Activated T-cell treated with anti-CD3 and anti-CD28 coated beads, Interleukin-2, amount 50 U/mL, for 72 hours (primary cell): Measurements from ENCODE around the gene MAFG. TPM values are rescaled to one million over a fixed set of nuclear protein-coding genes. Genes with fewer than 3 reads are reported as not detected.

ENCODE experiments used
- ATAC-seq, 2 donors: fragments of 150-1000 bp; cut with Tn5 transposase; replicated peaks in 1 of 2; 2 replicates each; pipeline ENCODE4 v1.10.0; 2021; ENCODE audit warnings: moderate library complexity in 2 of 2, mild to moderate bottlenecking in 1 of 2
- DNase-seq, 2 donors: peaks; one replicate each; pipeline ENCODE4 v3.0.0; 2021 to 2022; ENCODE audit warnings: mixed read lengths in 1 of 2
- H3K27ac Mint-ChIP-seq: one replicate; pipeline ENCODE4 v1.8.0; 2022; ENCODE audit warnings: mild to moderate bottlenecking, moderate library complexity, mixed read lengths
- H3K27me3 Mint-ChIP-seq: one replicate; pipeline ENCODE4 v1.8.0; 2022; ENCODE audit warnings: low read depth, mixed read lengths
- H3K36me3 Mint-ChIP-seq, 2 donors: one replicate each; pipeline ENCODE4 v1.8.0; 2022; ENCODE audit warnings: mixed read lengths in 2 of 2, mild to moderate bottlenecking in 1 of 2; ENCODE audit not compliant: insufficient read depth in 2 of 2
- H3K4me1 Mint-ChIP-seq: one replicate; pipeline ENCODE4 v1.8.0; 2022; ENCODE audit warnings: low read depth, mixed read lengths
- H3K4me3 Mint-ChIP-seq, 2 donors: one replicate each; pipeline ENCODE4 v1.8.0; 2022; ENCODE audit warnings: mild to moderate bottlenecking in 2 of 2, mixed read lengths in 2 of 2, moderate library complexity in 2 of 2
- H3K9me3 Mint-ChIP-seq, 2 donors: one replicate each; pipeline ENCODE4 v1.8.0; 2022; ENCODE audit warnings: mixed read lengths in 2 of 2
- total RNA-seq, 2 donors: library from RNA; stranded (reverse); gene quantifications; one replicate each; pipeline ENCODE4 v1.2.3, GENCODE V29; 2022

MAFG gene
- total RNA-seq: 10 to 100 TPM; 41.5 to 44.7 TPM

DNA sequence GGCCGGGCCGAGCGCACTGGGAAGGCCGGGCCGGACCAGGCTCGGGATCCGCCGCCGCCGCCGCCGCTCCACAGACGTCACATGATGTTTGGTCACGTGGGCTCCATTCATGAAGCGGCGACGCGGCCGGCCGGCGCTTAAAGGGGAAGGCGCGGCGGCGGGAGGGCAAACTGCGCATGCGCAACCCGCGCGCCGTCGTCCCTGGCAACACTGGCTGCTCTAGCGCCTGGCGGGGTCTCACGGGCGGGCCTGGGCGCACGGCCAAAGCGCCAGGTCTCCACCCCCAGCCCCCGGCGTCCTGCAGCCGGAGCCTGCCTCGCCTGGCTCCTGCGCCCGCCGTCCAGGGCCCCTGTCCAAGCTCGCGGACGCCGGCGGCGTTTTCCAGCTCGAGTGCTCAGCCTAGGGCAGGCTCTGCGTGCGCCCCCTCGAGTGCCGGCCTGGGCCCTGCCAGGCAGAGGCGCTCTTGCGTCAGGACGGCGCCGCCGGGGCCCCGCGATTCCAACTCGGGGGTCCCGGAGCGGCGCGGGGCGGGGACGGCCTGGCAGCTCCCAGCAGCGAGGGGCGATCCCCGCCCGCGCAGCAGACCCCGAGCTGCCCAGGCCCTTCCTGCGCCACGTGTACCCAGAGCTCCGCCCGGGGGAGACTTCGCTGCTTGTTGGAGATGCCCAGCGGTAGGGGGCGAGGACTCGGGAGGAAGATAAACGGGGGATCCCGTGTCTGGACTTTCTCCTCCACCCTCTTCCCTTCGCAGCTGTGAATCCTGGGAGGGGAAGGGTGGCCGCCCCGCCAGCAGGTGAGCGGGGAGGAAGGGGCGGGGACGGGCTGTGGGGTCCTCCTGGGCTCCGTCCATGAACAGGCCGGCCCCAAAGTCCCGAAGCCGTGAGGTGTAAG, at the start of gene MAFG:
Gene MAFG, minus strand, starts transcription at position 83 of the 891 bp plus-strand sequence. CDS start 4,550 bp downstream, outside the sequence.
- Mint-ChIP-seq H3K9me3 (no peaks in the 10 kb centered on the region), H3K4me1 (peaks cover 44% of the 10 kb centered on the region), H3K27me3 (no peaks in the 10 kb centered on the region), H3K4me3 (peak within 1 kb of the TSS; percentile 95 to 97), H3K36me3 (peaks cover under 1 to 2% of the 10 kb centered on the region in 2 donors), H3K27ac (peak within 1 kb of the TSS; percentile 92)
- ATAC-seq (peak; percentile 74 to 78), DNase-seq (peak; percentile 91 to 93)

DNA sequence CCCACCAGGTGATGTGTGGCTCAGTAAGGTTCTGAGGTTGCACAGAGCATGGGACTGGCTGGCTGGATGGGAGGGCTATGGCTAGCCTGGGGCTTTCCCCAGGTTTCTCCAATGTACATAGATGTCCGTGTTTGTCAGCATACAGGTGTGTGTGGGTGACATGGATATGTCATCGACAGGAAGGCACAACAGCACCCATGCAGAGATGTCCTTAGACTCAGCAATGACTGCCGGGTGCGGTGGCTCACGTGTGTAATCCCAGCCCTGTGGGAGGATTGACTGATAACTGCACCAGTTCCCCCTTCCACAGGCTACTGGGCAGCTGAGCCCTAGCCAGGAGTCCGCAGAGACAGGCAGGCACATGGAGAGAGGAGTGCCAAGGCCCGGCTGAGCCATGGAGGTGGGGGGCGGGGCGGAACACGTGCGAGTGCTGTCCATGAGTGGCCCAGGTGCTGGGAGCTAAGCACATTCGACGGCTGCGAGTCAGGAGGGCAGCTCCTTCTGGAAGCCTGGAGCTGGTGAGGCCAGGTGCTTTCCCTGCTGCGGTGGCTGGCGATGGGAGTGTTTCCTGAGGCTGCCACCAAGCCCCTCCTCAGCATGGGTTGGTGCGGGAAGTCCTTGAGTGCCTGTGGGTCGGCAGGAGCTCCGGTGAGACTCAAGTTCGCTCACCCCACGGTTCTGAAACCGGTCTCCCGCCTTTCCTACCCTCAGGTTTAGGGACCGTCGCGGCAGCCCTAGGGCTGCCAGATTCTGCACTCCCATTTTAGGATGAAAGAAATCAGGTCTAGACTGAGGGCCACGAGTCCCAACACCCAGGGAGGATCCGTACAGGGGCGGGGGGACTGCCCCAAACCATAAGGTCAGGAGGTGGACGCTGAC, 49.0 kb upstream of the MAFG start:
- peak in 1 of 2 donors; percentile 27 for DNase-seq
- Mint-ChIP-seq H3K27me3 (no peaks in the 10 kb centered on the region), H3K36me3 (peaks cover 0 to 3% of the 10 kb centered on the region in 2 donors), H3K9me3 (peaks cover 0 to 1% of the 10 kb centered on the region in 2 donors), H3K4me1 (peaks cover 40% of the 10 kb centered on the region), H3K4me3 (peak overlapping the region; percentile 96 to 99), H3K27ac (peak overlapping the region; percentile 91)
- ATAC-seq: peak in 1 of 2 donors; percentile 11

DNA sequence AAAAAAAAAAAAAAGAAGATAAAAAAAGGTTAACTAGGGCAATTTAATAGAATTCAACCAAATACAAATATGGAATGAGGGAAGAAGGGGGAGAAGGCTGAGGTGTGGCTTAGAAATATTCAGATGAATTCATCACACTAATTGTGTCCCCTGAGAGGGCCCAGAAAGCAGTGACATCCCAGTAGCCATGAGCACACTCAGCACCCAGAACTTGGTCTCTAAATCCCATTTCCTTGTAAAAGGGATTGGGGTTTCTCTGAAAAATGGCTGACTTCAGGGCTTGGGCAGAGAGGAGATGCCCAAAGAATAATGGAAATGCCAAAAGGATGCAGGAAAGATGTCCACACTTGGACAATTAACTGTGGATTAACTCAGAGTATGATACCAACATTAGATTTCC, 45.9 kb upstream of the MAFG start:
- no peak overlapping the region for H3K4me3 Mint-ChIP-seq
- H3K4me1 Mint-ChIP-seq: peaks cover 17% of the 10 kb centered on the region
- H3K27me3 Mint-ChIP-seq: no peaks in the 10 kb centered on the region
- peaks cover 0 to 1% of the 10 kb centered on the region in 2 donors for H3K9me3 Mint-ChIP-seq
- no peak overlapping the region for H3K27ac Mint-ChIP-seq
- H3K36me3 Mint-ChIP-seq: peaks cover 0 to 3% of the 10 kb centered on the region in 2 donors
- no peak for ATAC-seq
- DNase-seq: no peak

DNA sequence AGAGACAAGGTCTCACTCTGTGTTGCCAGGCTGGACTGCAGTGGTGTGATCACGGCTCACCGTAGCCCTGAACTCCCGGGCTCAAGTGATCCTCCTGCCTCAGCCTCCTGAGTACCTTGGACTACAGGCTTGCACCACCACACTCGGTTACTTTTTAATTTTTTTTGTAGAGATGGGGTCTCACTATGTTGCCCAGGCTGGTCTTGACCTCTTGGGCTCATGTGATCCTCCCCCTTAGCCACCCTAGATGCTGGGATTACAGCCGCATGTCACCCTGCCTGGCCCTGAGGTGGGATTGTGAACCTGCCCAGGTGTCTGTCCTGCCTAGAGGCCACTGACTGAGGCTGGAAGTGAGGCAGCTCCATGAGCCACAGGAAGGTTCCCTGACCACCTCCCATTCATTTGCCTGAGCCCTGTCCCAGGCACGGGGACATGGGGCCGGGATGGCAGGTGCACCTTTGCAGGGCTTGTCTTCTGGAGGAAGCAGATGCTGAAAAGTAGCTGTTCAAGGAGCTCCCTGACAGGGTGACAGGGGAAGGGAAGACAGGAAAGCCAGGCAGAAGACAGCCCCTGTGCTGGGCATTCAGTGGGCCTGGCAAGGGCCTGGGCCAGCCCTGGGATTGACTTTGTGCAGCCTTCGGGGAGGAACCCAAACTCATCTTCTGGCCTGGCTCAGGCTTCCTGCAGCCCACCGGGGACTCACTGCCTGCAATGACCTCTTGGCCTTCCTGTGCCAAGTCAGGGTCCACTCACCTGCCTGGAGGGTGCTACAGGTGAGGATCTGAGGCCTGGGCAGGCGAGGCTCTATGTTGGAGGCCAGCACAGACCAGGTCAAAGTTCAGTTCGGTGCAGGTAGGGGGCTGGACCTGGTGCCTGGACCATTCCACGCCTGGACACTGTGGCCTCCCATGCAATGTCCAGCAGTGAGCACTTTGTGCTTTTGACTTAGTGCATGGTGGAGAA, 41.6 kb upstream of the MAFG start:
- Mint-ChIP-seq H3K9me3 (no peaks in the 10 kb centered on the region), H3K27me3 (no peaks in the 10 kb centered on the region), H3K36me3 (peaks cover 0 to 3% of the 10 kb centered on the region in 2 donors), H3K27ac (no peak overlapping the region), H3K4me1 (peaks cover 11% of the 10 kb centered on the region), H3K4me3 (no peak overlapping the region)
- DNase-seq (no peak), ATAC-seq (no peak)

DNA sequence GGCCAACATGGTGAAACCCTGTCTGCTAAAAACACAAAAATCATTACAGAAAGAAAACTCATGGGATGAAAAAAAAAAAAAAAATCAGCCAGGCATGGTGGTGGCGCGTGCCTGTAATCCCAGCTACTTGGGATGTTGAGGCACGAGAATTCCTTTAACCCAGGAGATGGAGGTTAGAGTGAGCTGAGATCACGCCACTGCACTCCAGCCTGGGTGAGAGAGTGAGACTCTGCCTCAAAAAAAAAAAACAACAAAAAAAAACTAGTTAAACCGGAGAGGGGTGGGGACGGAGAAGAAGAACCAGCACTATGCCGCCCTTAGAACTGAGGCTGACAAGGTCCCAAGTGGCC, 40.8 kb upstream of the MAFG start:
- ATAC-seq: no peak
- Mint-ChIP-seq H3K9me3 (no peaks in the 10 kb centered on the region), H3K36me3 (peaks cover 0 to 3% of the 10 kb centered on the region in 2 donors), H3K27ac (no peak overlapping the region), H3K4me1 (peaks cover 11% of the 10 kb centered on the region), H3K4me3 (peak overlapping the region; percentile 73 to 79), H3K27me3 (no peaks in the 10 kb centered on the region)
- no peak for DNase-seq

DNA sequence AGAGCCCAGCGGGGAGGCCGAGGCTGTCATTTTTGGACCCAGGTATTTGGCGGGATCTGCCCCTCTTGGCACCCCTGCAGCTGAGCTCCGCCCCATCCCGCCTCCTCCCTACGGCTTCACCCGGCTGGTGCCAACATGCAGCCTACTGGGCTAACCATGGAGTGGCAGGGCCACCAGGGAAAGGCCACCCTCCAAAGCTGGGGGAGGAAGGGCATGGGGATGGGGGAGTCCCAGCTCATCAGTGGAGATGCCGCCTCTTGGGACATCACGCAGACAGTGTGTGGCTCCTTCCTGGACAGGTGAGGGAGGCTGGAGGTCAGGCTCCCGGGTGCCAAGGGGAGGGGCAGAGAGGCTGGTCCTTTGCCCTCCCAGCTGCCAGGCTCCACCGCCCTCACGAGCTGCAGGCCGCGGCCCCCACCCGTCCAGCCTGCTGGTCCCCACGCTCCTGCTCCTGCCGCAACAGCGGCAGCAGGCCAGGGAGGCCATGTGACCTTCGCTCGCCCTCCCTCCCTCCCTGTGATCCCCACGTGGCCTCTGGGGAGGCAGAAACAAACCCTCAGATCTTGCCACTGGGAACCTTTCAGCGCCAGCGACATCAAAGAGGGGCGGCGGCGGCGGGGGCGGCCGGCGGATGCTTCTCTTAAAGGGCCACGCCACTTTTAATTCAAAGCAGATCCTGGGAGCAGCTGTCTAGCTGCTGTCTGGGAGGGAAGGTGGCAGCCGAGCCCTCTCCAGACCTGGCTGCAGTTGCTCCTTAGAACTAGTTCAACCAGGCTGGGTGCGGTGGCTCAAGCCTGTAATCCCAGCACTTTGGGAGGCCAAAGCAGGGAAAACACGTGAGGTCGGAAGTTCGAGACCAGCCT, 40.2 kb upstream of the MAFG start:
- H3K27me3 Mint-ChIP-seq: no peaks in the 10 kb centered on the region
- H3K4me3 Mint-ChIP-seq: peak overlapping the region; percentile 73 to 79
- ATAC-seq (peak; percentile 98), DNase-seq (peak; percentile 86 to 90)
- peaks cover 11% of the 10 kb centered on the region for H3K4me1 Mint-ChIP-seq
- H3K27ac Mint-ChIP-seq: no peak overlapping the region
- no peaks in the 10 kb centered on the region for H3K36me3 Mint-ChIP-seq
- H3K9me3 Mint-ChIP-seq: no peaks in the 10 kb centered on the region

DNA sequence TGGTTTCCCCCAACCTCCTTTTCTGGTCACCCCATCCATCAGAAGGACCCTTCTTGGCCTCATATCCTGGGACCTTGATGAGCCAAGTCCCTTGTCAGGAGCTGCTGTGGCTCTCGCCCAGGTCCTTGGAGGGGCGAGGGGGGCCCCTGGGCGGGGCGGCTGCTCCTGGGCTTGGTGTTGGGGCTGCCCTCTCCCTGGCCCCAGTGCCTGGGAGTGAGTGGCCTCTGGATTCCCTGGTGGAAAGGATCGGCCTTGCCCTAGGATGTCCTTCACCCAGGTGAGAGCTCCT, 39.7 kb upstream of the MAFG start:
- H3K4me1 Mint-ChIP-seq: peaks cover 11% of the 10 kb centered on the region
- no peak for DNase-seq
- no peak overlapping the region for H3K27ac Mint-ChIP-seq
- no peaks in the 10 kb centered on the region for H3K36me3 Mint-ChIP-seq
- H3K9me3 Mint-ChIP-seq: no peaks in the 10 kb centered on the region
- H3K27me3 Mint-ChIP-seq: peaks cover 4% of the 10 kb centered on the region
- ATAC-seq: no peak
- peak overlapping the region; percentile 22 to 79 for H3K4me3 Mint-ChIP-seq

DNA sequence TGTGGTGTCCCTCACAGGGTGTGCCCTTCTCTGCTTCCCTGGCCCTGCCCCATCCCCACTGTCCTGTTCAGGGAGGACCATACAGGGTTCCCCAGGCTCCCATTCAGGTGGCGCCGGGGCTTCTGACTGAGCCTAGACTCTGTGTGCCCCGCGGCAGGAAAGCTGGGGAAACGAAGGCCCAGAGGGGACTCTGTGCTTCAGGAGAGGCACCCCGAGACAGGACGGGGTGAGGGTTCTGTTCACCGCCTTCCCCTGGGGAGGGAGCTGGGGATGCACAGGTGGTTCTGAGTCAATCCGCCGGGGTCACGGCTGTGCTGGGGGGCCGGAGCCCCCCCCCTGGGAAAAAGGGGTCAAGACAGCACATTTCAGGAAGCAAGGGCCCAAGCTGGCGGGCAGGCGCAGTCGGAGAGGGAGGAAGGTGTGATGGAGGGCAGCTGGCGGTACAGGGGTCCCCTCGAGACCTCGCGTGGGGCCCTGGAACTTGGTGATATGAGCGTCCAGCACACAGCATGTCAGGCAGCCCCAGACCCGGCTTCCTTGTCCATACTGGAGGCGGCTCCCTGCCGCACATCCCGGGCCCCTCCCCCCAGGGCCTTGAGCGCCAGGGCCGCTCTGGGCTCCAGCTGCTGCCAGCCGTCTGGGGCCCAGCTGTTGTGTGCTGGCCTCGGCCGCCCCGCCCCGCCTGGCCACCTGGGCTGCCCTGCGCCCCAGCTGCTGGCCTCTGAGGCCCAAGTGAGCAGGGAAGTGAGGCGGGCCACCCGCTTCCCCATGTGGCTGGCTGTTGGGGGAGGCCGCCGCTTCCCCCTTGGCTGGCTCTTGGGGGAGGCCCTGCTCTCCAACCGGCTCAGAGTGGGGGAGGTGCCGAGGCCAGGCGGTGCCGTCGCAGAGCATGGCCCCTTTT, 39.1 kb upstream of the MAFG start:
- no peaks in the 10 kb centered on the region for H3K36me3 Mint-ChIP-seq
- ATAC-seq (no peak), DNase-seq (no peak)
- H3K9me3 Mint-ChIP-seq: no peaks in the 10 kb centered on the region
- peak overlapping the region in 1 of 2 donors; percentile 20 for H3K4me3 Mint-ChIP-seq
- H3K27me3 Mint-ChIP-seq: peaks cover 6% of the 10 kb centered on the region
- H3K27ac Mint-ChIP-seq: no peak overlapping the region
- peaks cover 11% of the 10 kb centered on the region for H3K4me1 Mint-ChIP-seq

DNA sequence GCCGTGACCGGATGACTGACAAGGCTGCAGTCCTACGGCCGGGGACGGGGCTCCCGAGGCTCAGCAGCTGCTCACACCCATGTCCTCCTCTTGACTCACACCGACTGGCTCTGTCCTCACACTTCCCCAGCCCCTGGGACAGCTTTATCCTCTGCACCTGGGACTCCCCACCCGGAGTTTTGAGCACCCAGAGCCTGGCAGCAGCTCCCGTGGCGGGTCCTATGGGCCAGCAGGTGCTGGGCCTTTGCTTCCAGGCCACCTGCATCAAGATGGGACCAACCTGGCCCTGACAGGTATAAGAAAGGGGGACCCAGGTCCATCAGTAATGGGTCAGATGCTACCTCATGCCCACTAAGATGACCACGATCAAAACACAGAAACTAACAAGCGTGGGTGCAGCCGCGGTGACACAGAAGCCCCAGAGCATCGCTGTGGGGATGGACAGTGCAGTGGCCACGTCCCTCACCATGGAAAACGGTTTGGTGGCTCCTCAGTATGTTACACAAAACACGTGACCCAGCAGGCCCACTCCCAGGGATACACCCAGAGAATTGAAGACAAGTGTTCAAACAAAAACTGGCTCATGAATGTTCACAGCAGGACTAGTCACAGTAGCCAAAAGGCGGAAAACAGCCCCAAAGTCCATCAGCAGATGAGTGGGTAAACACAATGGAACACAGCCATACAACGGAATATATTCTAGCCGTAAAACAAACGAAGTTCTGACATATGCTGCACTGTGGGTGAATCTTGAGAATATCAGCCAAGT, 36.7 kb upstream of the MAFG start:
- H3K27ac Mint-ChIP-seq: no peak overlapping the region

DNA sequence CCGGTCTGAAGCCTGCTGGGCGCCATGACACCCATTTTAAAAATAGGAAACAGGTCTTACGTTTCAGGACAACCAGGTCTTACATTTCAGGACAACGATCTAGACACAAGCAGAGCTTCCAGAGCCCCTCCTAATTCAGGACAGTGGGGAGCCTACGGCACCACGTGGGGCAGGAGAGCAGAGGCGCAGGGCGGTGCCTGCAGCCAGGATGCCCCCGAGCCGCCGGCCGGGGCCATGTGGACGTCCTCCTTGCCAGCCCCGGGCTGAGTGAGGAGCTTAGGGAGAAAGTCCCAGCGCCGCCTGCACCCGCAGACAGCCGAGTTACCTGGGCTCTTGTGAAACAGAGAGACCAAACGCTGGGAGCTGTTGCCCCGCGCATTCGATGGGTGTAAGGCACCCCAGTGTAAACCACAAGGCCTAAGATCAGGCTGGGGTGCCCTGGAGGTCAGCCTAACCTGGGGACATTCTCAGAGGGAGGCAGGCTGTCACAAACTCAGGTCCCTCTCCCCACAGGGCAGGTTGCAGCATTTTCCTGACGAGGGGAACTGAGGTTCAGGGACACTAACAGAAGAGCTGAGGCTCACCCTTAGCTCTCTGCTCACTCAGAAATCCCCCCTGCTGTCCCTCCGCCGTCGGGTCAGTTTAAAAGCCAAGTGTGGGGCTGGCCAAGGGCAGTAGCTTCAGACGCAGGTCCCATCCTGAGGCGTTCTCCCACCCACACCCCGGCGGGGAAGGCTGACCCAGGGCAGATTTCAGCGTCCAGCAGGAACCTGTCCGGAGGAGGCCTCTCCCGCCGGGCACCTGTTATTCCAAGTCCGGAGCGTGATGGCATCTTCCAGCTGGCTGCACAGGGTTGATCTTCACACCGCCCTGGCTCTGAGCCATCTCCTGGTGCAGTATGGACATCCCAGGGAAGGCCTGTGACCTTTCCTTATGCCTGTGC, 35.2 kb upstream of the MAFG start:
- Mint-ChIP-seq H3K4me1 (no peaks in the 10 kb centered on the region), H3K27ac (no peak overlapping the region), H3K9me3 (no peaks in the 10 kb centered on the region), H3K27me3 (peaks cover 14% of the 10 kb centered on the region), H3K4me3 (no peak overlapping the region), H3K36me3 (no peaks in the 10 kb centered on the region)
- no peak for DNase-seq
- no peak for ATAC-seq

More for the DNA sequence above, 36.7 kb upstream of the MAFG start:
- peaks cover 11% of the 10 kb centered on the region for H3K4me1 Mint-ChIP-seq
- H3K9me3 Mint-ChIP-seq: no peaks in the 10 kb centered on the region
- H3K27me3 Mint-ChIP-seq: peaks cover 6% of the 10 kb centered on the region
- ATAC-seq (no peak), DNase-seq (no peak)
- no peaks in the 10 kb centered on the region for H3K36me3 Mint-ChIP-seq
- H3K4me3 Mint-ChIP-seq: no peak overlapping the region
